Testis (tissue), 2 donors: ENCODE results near the gene NFIB.

Experiments
- POLR2A ChIP-seq: fragments of 450-650 bp; IDR thresholded peaks from one replicate; pipeline ENCODE4 v1.6.1; 2017; ENCODE audit warnings: antibody characterized with exemption, mild to moderate bottlenecking, moderate library complexity
- TF ChIP-seq, protein P1 (sequence below), 3 experiments: fragments of 450-650 bp in 2 of 3; fragments of 200-600 bp in 1 of 3; sonication (generic) in 1 of 3; IDR thresholded peaks; one replicate each; pipeline ENCODE4 v1.5.1; 2016 to 2019; ENCODE audit warnings: antibody characterized with exemption in 3 of 3, mild to moderate bottlenecking in 2 of 3, moderate library complexity in 1 of 3

DNA sequence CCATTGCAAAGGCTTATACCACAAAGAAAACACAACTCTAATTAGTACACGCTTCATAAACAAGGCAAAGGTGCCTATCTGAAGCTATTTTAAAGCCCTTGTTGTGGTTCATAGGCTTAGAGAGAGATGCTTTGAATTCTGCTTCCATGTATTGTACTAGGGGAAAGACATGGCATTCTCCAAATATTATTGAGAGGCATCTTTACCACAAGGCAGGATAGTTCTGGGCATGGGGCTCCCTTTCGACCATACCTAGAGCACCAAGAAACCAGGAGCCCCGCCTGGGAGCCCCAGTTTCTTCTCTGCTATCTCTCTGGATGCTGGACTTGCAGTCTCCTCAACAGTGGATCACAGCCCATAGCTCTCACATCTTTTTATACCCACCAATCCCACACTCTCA, 93.7 kb downstream of the NFIB start:
- TF ChIP-seq, protein P1, sequence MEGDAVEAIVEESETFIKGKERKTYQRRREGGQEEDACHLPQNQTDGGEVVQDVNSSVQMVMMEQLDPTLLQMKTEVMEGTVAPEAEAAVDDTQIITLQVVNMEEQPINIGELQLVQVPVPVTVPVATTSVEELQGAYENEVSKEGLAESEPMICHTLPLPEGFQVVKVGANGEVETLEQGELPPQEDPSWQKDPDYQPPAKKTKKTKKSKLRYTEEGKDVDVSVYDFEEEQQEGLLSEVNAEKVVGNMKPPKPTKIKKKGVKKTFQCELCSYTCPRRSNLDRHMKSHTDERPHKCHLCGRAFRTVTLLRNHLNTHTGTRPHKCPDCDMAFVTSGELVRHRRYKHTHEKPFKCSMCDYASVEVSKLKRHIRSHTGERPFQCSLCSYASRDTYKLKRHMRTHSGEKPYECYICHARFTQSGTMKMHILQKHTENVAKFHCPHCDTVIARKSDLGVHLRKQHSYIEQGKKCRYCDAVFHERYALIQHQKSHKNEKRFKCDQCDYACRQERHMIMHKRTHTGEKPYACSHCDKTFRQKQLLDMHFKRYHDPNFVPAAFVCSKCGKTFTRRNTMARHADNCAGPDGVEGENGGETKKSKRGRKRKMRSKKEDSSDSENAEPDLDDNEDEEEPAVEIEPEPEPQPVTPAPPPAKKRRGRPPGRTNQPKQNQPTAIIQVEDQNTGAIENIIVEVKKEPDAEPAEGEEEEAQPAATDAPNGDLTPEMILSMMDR (IDR thresholded peaks at IDR 0.05), result no peak
- TF ChIP-seq POLR2A, result no peak
